H1 (cell line): ENCODE data around the gene MYO15B. TPM values are rescaled to one million over a fixed set of nuclear protein-coding genes. Genes with fewer than 3 reads are reported as not detected.
A peak's percentile ranks its signal among the peaks of the same experiment; 100 is the strongest.

Experiments used
- CTCF ChIA-PET: fragments of 300-600 bp; sonication (Branson Sonifier 250); formaldehyde crosslinking; loops from one replicate; lab custom pipeline; 2021; ENCODE audit not compliant: partially characterized antibody; lab: Charles Lee
- POLR2A ChIA-PET: fragments of 300-600 bp; sonication (Branson Sonifier 250); formaldehyde crosslinking; loops from one replicate; lab custom pipeline; 2021; ENCODE audit warnings: inconsistent platforms; ENCODE audit not compliant: partially characterized antibody; lab: Charles Lee
- DNase-seq, 2 experiments: peaks; one replicate each; pipeline versions ENCODE4 v3.0.0 to v3.0.0-alpha.2; 2010 to 2022; ENCODE audit warnings: low spot score in 2 of 2, low read depth in 1 of 2, mixed read lengths in 1 of 2
- FAIRE-seq: peaks from 2 replicates; lab custom pipeline; 2011; peaks lifted over from hg19 to GRCh38; lab: Jason Lieb, UNC
- H2AFZ ChIP-seq: 2 replicates; pipeline ENCODE4 v1.8.1; 2012; ENCODE audit warnings: low read length, inconsistent platforms
- H2AK5ac ChIP-seq: 2 replicates; pipeline ENCODE4 v1.6.1; 2013; ENCODE audit warnings: low read depth, low read length
- H2BK120ac ChIP-seq: replicated peaks from 2 replicates; pipeline ENCODE3; 2013; ENCODE audit warnings: low read depth, low read length, inconsistent platforms
- H2BK12ac ChIP-seq: 2 replicates; pipeline ENCODE4 v1.6.1; 2013; ENCODE audit warnings: low read depth, low read length
- H2BK15ac ChIP-seq: 2 replicates; pipeline ENCODE4 v1.6.1; 2013; ENCODE audit warnings: low read length
- H2BK20ac ChIP-seq: 2 replicates; pipeline ENCODE4 v1.6.1; 2013; ENCODE audit warnings: low read length
- H2BK5ac ChIP-seq: 2 replicates; pipeline ENCODE4 v1.6.1; 2013; ENCODE audit warnings: low read depth, low read length
- H3K14ac ChIP-seq: 2 replicates; pipeline ENCODE4 v1.6.1; 2013; ENCODE audit warnings: inconsistent platforms; ENCODE audit not compliant: insufficient read length
- H3K18ac ChIP-seq: 2 replicates; pipeline ENCODE4 v1.6.1; 2013; ENCODE audit warnings: low read length; ENCODE audit errors: extremely low read depth
- H3K23ac ChIP-seq: 2 replicates; pipeline ENCODE4 v1.6.1; 2013; ENCODE audit warnings: inconsistent platforms; ENCODE audit not compliant: insufficient read length
- H3K23me2 ChIP-seq: 2 replicates; pipeline ENCODE4 v1.6.1; 2013; ENCODE audit warnings: low read depth, low read length
- H3K27ac ChIP-seq: 2 replicates; pipeline ENCODE4 v1.6.1; 2011; ENCODE audit warnings: low read depth, low read length, inconsistent platforms
- H3K27me3 ChIP-seq, 4 experiments: replicated peaks in 1 of 4; 1 replicate in 1 of 4; 2 replicates in 3 of 4; pipeline versions ENCODE4 v1.6.1 to v1.8.1; 2011 to 2013; ENCODE audit warnings: low read length in 3 of 4, mild to moderate bottlenecking in 3 of 4, inconsistent platforms in 2 of 4, mixed read lengths in 2 of 4, moderate library complexity in 1 of 4; ENCODE audit not compliant: control insufficient read depth in 3 of 4, insufficient read depth in 3 of 4; ENCODE audit errors: extremely low read depth in 1 of 4
- H3K36me3 ChIP-seq, 4 experiments: 2 replicates each; pipeline versions ENCODE4 v1.6.1 to v1.8.1; 2011 to 2013; ENCODE audit warnings: mild to moderate bottlenecking in 4 of 4, low read length in 3 of 4, moderate library complexity in 2 of 4, control low read depth in 1 of 4, inconsistent platforms in 1 of 4; ENCODE audit not compliant: insufficient read depth in 4 of 4, control insufficient read depth in 2 of 4
- H3K4ac ChIP-seq: replicated peaks from 2 replicates; pipeline ENCODE3; 2013; ENCODE audit warnings: low read length, low read depth, mixed read lengths, inconsistent platforms; ENCODE audit not compliant: insufficient read length
- H3K4me1 ChIP-seq, 4 experiments: replicated peaks in 1 of 4; 1 replicate in 1 of 4; 2 replicates in 3 of 4; pipeline versions ENCODE4 v1.6.1 to v1.8.1; 2011 to 2013; ENCODE audit warnings: low read length in 3 of 4, inconsistent platforms in 2 of 4, mixed read lengths in 1 of 4; ENCODE audit not compliant: insufficient read depth in 4 of 4, control insufficient read depth in 3 of 4
- H3K4me2 ChIP-seq, 2 experiments: 2 replicates each; pipeline versions ENCODE4 v1.6.1 to v1.8.1; 2011 to 2013; ENCODE audit warnings: low read depth in 2 of 2, low read length in 2 of 2, control low read depth in 1 of 2, inconsistent platforms in 1 of 2, mild to moderate bottlenecking in 1 of 2; ENCODE audit not compliant: insufficient read depth in 1 of 2
- H3K4me3 ChIP-seq, 4 experiments: fragments of 200-600, 300-600 bp in 1 of 4; sonication (generic), shearing (Covaris generic), sonication (Bioruptor Twin) in 1 of 4; 2 replicates each; pipeline versions ENCODE4 v1.5.1 to v1.8.1; 2011 to 2016; ENCODE audit warnings: low read length in 4 of 4, low read depth in 3 of 4, control low read depth in 2 of 4, inconsistent platforms in 2 of 4, mild to moderate bottlenecking in 2 of 4, mixed read lengths in 1 of 4, moderate library complexity in 1 of 4; ENCODE audit not compliant: insufficient read depth in 2 of 4; ENCODE audit errors: extremely low read depth in 1 of 4
- H3K56ac ChIP-seq: replicated peaks from 2 replicates; pipeline ENCODE3; 2013; ENCODE audit warnings: low read depth, mild to moderate bottlenecking, mixed read lengths, low read length, inconsistent platforms; ENCODE audit not compliant: insufficient read length
- H3K79me1 ChIP-seq: 2 replicates; pipeline ENCODE4 v1.6.1; 2013; ENCODE audit warnings: low read depth, low read length, control low read depth
- H3K79me2 ChIP-seq, 2 experiments: 2 replicates each; pipeline versions ENCODE4 v1.6.1 to v1.8.1; 2012 to 2013; ENCODE audit warnings: low read length in 2 of 2, mild to moderate bottlenecking in 2 of 2, inconsistent platforms in 1 of 2; ENCODE audit not compliant: insufficient read depth in 2 of 2, control insufficient read depth in 1 of 2
- H3K9ac ChIP-seq, 4 experiments: replicated peaks in 1 of 4; 1 replicate in 1 of 4; 2 replicates in 3 of 4; pipeline versions ENCODE4 v1.6.1 to v1.8.1; 2011 to 2013; ENCODE audit warnings: low read depth in 3 of 4, low read length in 3 of 4, control low read depth in 2 of 4, mild to moderate bottlenecking in 2 of 4, moderate library complexity in 2 of 4, inconsistent platforms in 1 of 4; ENCODE audit errors: extremely low read depth in 1 of 4
- H3K9me3 ChIP-seq, 2 experiments: 2 replicates each; pipeline versions ENCODE4 v1.6.1 to v1.8.1; 2012 to 2013; ENCODE audit warnings: mild to moderate bottlenecking in 2 of 2, moderate library complexity in 2 of 2, control low read depth in 1 of 2, inconsistent platforms in 1 of 2, low read depth in 1 of 2, low read length in 1 of 2, mixed read lengths in 1 of 2; ENCODE audit not compliant: insufficient read depth in 2 of 2
- H4K20me1 ChIP-seq, 2 experiments: replicated peaks in 1 of 2; 2 replicates each; pipeline versions ENCODE3 to v1.8.1; 2011 to 2013; ENCODE audit warnings: inconsistent platforms in 2 of 2, low read length in 2 of 2, mild to moderate bottlenecking in 1 of 2; ENCODE audit not compliant: insufficient read depth in 2 of 2, control insufficient read depth in 1 of 2
- H4K5ac ChIP-seq: 2 replicates; pipeline ENCODE4 v1.6.1; 2013; ENCODE audit warnings: low read length, low read depth, mixed read lengths, inconsistent platforms; ENCODE audit not compliant: insufficient read length
- H4K8ac ChIP-seq: 2 replicates; pipeline ENCODE4 v1.8.0; 2013; ENCODE audit warnings: mild to moderate bottlenecking, moderate library complexity, low read length, inconsistent platforms; ENCODE audit not compliant: insufficient read depth; ENCODE audit errors: extremely low read depth
- H4K91ac ChIP-seq: replicated peaks from 2 replicates; pipeline ENCODE3; 2013; ENCODE audit warnings: low read length, mixed read lengths, inconsistent platforms; ENCODE audit not compliant: insufficient read length
- BCL11A ChIP-seq, 2 experiments: IDR thresholded peaks; one replicate each; pipeline ENCODE4 v1.6.1; 2011; ENCODE audit warnings: low read depth in 2 of 2, low read length in 2 of 2, mild to moderate bottlenecking in 2 of 2
- CBX5 ChIP-seq: fragments of 300-800, 300-1000 bp; sonication (generic); IDR thresholded peaks from 2 replicates; pipeline ENCODE4 v1.7.1; 2016; ENCODE audit warnings: antibody characterized with exemption, low read length, low read depth
- CHD2 ChIP-seq: IDR thresholded peaks from 2 replicates; pipeline ENCODE4 v1.6.1; 2012; ENCODE audit warnings: low read length, improper control_type of control experiment
- CTBP2 ChIP-seq: IDR thresholded peaks from 2 replicates; pipeline ENCODE4 v1.7.0; 2011; ENCODE audit warnings: borderline replicate concordance, mild to moderate bottlenecking, moderate library complexity, mixed read lengths, low read length; ENCODE audit not compliant: insufficient read depth, insufficient read length
- EP300 ChIP-seq, 2 experiments: IDR thresholded peaks; 1 replicate in 1 of 2; 2 replicates in 1 of 2; pipeline ENCODE4 v1.6.1; 2011 to 2012; ENCODE audit warnings: low read depth in 2 of 2, low read length in 2 of 2, mild to moderate bottlenecking in 2 of 2, borderline replicate concordance in 1 of 2, inconsistent platforms in 1 of 2, moderate library complexity in 1 of 2
- RAD21 ChIP-seq, 2 experiments: IDR thresholded peaks in 1 of 2; conservative IDR thresholded peaks in 1 of 2; 2 replicates each; pipeline ENCODE4 v1.6.1; 2011; ENCODE audit warnings: low read depth in 2 of 2, low read length in 2 of 2, improper control_type of control experiment in 1 of 2, inconsistent platforms in 1 of 2, mild to moderate bottlenecking in 1 of 2, moderate library complexity in 1 of 2
- SIRT6 ChIP-seq: IDR thresholded peaks from one replicate; pipeline ENCODE4 v1.7.1; 2012; ENCODE audit warnings: low read length, inconsistent platforms
- SP2 ChIP-seq: IDR thresholded peaks from 2 replicates; pipeline ENCODE4 v1.6.1; 2012; ENCODE audit warnings: mild to moderate bottlenecking, low read length, inconsistent platforms
- TAF7 ChIP-seq: optimal IDR thresholded peaks from 2 replicates; pipeline ENCODE3; 2011; ENCODE audit warnings: low read depth, mild to moderate bottlenecking, inconsistent platforms, low read length, moderate library complexity, borderline replicate concordance
- WGBS, 2 experiments: shearing (Covaris generic) in 1 of 2; methylation state at CpG; one replicate each; pipeline versions ENCODE4 v1.1.6 to v1.1.7; 2013 to 2015; ENCODE audit warnings: low lambda C conversion rate in 2 of 2, mixed read lengths in 2 of 2, inconsistent platforms in 1 of 2, low coverage in 1 of 2, missing lambda C conversion rate in 1 of 2; ENCODE audit not compliant: insufficient replicate concordance in 2 of 2, insufficient coverage in 1 of 2, insufficient read length in 1 of 2; ENCODE audit errors: extremely low coverage in 1 of 2, missing lambda C conversion rate in 1 of 2; 5-methylcytosine and 5-hydroxymethylcytosine counted together
- polyA plus RNA-seq, 7 experiments: library from polyadenylated mRNA; depleted of rRNA in 3 of 7; stranded (reverse) in 5 of 7; unstranded in 2 of 7; fragments of >200 nt in 5 of 7; fragments of 200-250 nt in 2 of 7; gene quantifications; 1 replicate in 5 of 7; 2 replicates in 1 of 7; 4 replicates in 1 of 7; pipeline versions ENCODE4 v1.2.1 to v1.2.3, GENCODE V29; 2011 to 2013; ENCODE audit warnings: missing spikeins in 2 of 7, mixed read lengths in 2 of 7
- total RNA-seq: library from RNA; stranded (reverse); fragmentation: NEBNext Ultra II Directional; extraction: Animal tissue kit (Norgen Biotek cat#: 25700); gene quantifications from 2 replicates; pipeline ENCODE4 v1.2.1, GENCODE V29; 2021
- TF ChIP-seq, protein P1 (sequence below), 3 experiments: IDR thresholded peaks; 1 replicate in 2 of 3; 2 replicates in 1 of 3; pipeline versions ENCODE4 v1.5.1 to v1.6.1; 2011; ENCODE audit warnings: low read length in 3 of 3, mild to moderate bottlenecking in 3 of 3, inconsistent platforms in 2 of 3, low read depth in 1 of 3, moderate library complexity in 1 of 3; ENCODE audit not compliant: insufficient read depth in 1 of 3; ENCODE audit errors: control extremely low read depth in 1 of 3

MYO15B gene
- total and polyA plus RNA-seq, 2 of the 8 experiments (the other 6 are each of a cell fraction or from before 2014, with no cell fraction given), result 7.1 to 11.2 TPM

DNA sequence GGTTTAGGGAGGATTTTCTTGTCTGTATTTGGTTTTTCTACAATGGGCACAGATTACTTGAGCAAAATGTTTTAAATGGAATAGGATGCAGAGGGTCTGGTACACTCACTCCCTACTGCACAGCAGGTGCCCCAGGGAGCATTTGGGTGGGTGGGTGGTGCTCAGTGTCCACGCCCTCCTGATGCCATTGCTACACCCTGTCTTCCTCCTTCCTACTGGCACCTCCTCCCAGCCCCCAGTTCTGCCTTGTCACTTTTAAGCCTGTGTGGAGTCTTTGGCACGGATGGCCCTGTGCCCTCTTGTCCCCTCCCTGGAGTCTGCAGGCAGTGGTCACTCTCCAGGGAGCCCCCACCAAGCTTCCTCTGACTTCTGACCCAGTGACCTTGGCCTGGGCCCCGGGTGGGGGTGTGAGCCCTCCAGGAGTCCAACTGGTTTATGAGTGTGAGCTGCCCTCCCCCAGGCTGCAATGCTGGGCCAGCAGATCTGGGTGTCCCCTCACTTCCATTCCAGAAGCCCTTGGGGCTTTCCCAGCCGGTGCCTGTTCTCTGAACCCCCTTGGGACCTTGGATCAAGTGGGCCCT, 46.6 kb upstream of the MYO15B start:
- Histone ChIP-seq H2BK20ac (no peak overlapping the region), H3K56ac (no peak overlapping the region), H3K18ac (no peak overlapping the region), H4K20me1 (peaks cover 0 to 5% of the 10 kb centered on the region in 2 experiments), H2BK120ac (no peak overlapping the region), H3K79me1 (peaks cover 2% of the 10 kb centered on the region; the same call in 1 of the 2 replicates), H3K36me3 (no peaks in the 10 kb centered on the region), H3K9ac (no peak overlapping the region), H2BK12ac (no peak overlapping the region), H4K8ac (0 out of 2 replicates have a peak overlapping the region, but pooled peaks have one; percentile 3), H3K4me2 (no peak overlapping the region), H3K27me3 (no peaks in the 10 kb centered on the region), H4K91ac (no peak overlapping the region), H2BK5ac (0 out of 2 replicates have a peak overlapping the region, but pooled peaks have one; percentile 15), H3K23ac (no peak overlapping the region), H4K5ac (no peak overlapping the region), H2BK15ac (no peak overlapping the region), H3K23me2 (no peaks in the 10 kb centered on the region), H2AK5ac (no peak overlapping the region), H3K4ac (no peak overlapping the region), H3K4me1 (peaks cover 0 to 12% (median 0%) of the 10 kb centered on the region in 4 experiments; a peak in 5 of 7 replicates), H2AFZ (no peak overlapping the region), H3K79me2 (no peaks in the 10 kb centered on the region; a peak in 1 of 4 replicates), H3K9me3 (no peaks in the 10 kb centered on the region), H3K27ac (no peak overlapping the region), H3K4me3 (no peak overlapping the region), H3K14ac (no peak overlapping the region)
- FAIRE-seq (no peak), DNase-seq (no peak)
- POLR2A ChIA-PET, result no interaction called here
- WGBS, 2 experiments, result 75% methylated on average over 4 of the region's 4 CpGs; no CpG with 5 or more reads in 1 of the 2 experiments
- CTCF ChIA-PET, result interaction anchor here (1.4 to 4.5 kb wide), 2 partner anchors 12 to 23 kb away, joined by 4 to 27 read pairs; no protein-coding TSS in a partner anchor
- TF ChIP-seq RAD21 (IDR thresholded peaks at IDR 0.05 in 1 of 2, conservative IDR thresholded peaks at IDR 0.05 in 1 of 2; ENCODE audit: low read depth in 2 of 2, low read length in 2 of 2) (no peak), CTBP2 (no peak), BCL11A (IDR thresholded peaks at IDR 0.05; ENCODE audit: low read depth in 2 of 2, low read length in 2 of 2) (no peak), TAF7 (no peak), CBX5 (no peak), SP2 (no peak), CHD2 (no peak), EP300 (IDR thresholded peaks at IDR 0.05; ENCODE audit: borderline replicate concordance in 1 of 2, low read depth in 2 of 2, low read length in 2 of 2) (no peak), SIRT6 (no peak)
- TF ChIP-seq, protein P1, sequence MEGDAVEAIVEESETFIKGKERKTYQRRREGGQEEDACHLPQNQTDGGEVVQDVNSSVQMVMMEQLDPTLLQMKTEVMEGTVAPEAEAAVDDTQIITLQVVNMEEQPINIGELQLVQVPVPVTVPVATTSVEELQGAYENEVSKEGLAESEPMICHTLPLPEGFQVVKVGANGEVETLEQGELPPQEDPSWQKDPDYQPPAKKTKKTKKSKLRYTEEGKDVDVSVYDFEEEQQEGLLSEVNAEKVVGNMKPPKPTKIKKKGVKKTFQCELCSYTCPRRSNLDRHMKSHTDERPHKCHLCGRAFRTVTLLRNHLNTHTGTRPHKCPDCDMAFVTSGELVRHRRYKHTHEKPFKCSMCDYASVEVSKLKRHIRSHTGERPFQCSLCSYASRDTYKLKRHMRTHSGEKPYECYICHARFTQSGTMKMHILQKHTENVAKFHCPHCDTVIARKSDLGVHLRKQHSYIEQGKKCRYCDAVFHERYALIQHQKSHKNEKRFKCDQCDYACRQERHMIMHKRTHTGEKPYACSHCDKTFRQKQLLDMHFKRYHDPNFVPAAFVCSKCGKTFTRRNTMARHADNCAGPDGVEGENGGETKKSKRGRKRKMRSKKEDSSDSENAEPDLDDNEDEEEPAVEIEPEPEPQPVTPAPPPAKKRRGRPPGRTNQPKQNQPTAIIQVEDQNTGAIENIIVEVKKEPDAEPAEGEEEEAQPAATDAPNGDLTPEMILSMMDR (IDR thresholded peaks at IDR 0.05; ENCODE audit: control extremely low read depth in 1 of 3, insufficient read depth in 1 of 3, low read depth in 1 of 3, low read length in 3 of 3), result no peak
